HG03520 (cell line): ENCODE measurements around the gene GRAP2.
"Not testable (repeated sequence)": the region's sequence is repeated elsewhere in the genome, so short reads cannot be mapped to it uniquely, and the experiment has no call there.

Source experiments
- ATAC-seq: cut with Tn5 transposase; IDR thresholded peaks from one replicate; pipeline ENCODE4 v1.9.1; 2021; ENCODE audit warnings: mild to moderate bottlenecking, moderate library complexity; ENCODE audit not compliant: unreplicated experiment

Gene GRAP2

GRCh38 chr22:39896313-39896996 is 4.4 kb upstream of the GRAP2 start:
- no peak for ATAC-seq

DNA sequence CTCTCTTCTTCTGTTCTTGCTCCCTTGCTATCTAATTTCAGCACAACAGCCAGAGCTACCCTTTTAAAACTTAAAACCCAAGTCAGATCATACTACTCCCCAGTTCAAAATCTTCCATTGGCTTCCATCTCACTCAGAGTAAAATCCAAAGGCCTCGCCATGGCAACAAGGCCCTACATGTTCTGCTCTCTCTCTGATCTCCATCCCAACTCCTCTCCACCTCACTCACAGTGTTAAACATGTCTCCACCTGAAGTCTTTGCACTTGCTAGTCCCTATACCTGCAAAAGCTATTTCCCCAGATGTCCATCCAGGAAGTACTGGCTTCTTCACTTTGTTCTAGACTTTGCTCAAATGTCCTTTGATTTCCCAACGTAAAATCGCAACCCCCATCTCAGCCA is 3.0 kb upstream of the GRAP2 start:
- no peak for ATAC-seq

GRCh38 chr22:39898997-39899396 is 1.9 kb upstream of the GRAP2 start:
- ATAC-seq = peak; percentile 46

GRCh38 chr22:39901565-39902146 is 772 bp downstream of the GRAP2 start:
- no peak for ATAC-seq

DNA sequence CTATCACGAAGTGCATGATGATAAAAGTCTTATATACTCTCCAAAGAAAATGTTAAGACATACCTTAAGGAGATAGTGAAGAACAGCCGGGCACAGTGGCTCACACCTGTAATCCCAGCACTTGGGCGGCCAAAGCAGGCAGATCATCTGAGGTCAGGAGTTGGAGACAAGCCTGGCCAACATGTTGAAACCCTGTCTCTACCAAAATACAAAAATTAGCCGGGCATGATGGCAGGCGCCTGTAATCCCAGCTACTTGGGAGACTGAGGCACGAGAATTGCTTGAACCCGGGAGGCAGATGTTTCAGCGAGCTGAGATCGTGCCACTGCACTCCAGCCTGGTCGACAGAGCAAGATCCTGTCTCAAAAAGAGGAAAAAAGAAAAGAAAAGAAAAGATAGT is 3.1 kb downstream of the GRAP2 start:
- not testable (repeated sequence) for ATAC-seq

GRCh38 chr22:39904862-39905261 is 4.0 kb downstream of the GRAP2 start:
- ATAC-seq = no peak

DNA sequence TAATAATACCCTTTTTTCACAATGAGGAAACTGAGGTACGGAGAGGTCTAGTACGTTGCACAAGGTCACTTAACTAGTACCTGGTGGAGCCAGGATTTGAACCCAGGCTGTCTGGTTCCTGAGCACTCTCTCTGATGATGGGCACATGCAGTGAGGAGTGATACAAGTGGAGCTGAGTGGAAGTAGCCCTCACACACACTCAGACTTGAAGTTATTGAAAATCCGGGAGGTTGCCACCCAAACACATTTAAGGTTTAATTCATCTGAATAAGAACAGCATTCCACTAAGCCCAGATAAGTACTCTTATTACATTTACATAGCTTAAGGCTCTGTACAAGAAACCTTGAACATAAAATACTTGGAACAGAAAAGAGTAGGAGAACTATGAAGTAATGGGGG is 4.8 kb downstream of the GRAP2 start:
- ATAC-seq = no peak

DNA sequence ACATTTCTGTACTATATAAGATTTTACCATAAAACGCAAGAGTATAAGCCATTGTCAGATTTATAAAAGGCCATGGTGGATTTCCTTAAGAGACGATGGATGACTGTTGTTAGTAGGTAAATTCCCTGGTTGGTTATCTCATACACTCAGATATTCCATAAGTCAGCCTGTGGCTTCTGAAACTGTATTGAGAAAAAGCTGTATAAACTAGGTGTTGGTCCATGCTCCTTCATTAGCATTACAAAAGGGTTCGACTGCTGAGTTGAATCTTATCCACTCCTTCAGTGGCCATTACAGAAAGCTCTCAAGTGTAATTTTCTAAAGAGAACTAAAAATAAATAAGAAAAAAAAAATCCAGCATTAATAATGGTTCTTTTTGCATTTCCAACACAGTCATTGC is 5.3 kb downstream of the GRAP2 start:
- no peak for ATAC-seq

GRCh38 chr22:39907047-39907446 is 6.2 kb downstream of the GRAP2 start:
- no peak for ATAC-seq

GRCh38 chr22:39907605-39908097 is 6.8 kb downstream of the GRAP2 start:
- no peak for ATAC-seq

DNA sequence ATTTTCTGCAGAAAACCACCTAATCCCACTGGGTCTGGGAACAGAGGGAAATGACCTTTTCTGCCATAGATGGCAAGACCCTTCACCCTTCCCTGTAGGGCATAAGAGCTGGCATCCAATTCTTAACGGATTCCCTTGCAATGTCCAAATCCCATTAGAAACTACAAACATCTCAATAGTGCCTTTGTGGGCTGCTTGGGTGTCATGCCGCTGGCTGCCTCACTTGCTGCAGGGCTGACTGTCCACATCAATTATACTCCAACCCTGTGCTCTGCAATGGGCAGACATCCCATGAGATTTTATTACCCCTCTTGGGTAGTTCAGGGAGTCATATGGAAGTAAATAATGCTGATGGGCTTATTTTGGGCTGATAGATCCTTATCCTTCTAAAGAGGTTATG is 7.3 kb downstream of the GRAP2 start:
- ATAC-seq = no peak

DNA sequence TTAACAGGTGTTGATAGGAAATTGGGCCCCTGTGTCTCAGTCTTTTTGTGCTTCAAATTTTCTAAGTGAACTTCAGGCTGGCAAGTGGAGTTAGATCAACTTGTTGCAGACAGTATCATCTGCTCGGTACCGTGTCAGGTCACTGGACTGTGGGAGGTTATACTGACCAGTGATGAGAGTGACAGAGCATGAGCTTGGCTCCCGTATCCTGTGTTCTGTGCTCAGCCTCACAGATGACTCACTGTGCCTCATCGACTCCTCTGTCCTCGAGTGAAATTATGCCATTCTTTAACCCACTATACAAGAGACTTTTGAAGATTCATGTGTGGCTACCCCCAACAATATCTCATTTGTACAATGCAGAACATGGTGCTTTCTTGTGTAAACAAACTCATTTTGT is 7.9 kb downstream of the GRAP2 start:
- no peak for ATAC-seq

GRCh38 chr22:39910876-39911613 is 10.2 kb downstream of the GRAP2 start:
- no peak for ATAC-seq

DNA sequence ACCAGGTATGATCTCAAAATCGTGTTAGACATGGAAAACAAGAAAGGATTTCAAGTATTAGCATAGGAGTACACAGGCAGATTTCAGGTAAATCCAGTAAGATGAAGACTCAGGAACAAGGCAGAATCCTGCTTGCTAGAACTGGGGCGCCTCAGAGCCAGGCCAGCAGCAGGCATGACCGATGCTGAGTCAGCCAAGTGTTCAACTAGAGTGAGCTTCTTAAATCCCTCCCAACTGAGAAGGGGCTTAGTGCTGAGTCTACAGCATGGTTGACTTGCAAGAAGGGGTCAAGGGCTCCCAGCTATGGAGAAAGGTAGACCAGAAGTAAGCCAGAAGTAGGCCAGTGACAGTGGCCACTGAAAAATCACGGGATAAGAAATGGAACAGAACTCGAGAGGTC is 12.4 kb downstream of the GRAP2 start:
- ATAC-seq = no peak

GRCh38 chr22:39913886-39914285 is 13.0 kb downstream of the GRAP2 start:
- ATAC-seq = no peak

DNA sequence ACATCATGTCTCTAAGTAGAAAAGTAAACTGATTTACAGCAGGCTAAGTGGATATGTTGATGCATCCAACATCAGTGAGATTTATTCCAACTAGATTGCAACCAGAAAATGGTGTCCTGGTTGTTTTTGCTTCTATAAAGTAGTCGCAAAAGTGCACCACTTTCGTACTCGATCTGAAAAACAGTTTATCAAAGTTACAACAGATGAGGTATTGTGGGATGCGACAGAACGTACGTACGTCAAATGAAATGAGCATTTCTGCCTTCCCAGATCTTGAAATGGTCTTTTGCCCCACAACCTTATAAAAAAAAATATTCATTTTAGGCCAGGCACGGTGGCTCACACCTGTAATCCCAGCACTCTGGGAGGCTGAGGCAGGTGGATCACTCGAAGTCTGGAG is 13.7 kb downstream of the GRAP2 start:
- no peak for ATAC-seq

DNA sequence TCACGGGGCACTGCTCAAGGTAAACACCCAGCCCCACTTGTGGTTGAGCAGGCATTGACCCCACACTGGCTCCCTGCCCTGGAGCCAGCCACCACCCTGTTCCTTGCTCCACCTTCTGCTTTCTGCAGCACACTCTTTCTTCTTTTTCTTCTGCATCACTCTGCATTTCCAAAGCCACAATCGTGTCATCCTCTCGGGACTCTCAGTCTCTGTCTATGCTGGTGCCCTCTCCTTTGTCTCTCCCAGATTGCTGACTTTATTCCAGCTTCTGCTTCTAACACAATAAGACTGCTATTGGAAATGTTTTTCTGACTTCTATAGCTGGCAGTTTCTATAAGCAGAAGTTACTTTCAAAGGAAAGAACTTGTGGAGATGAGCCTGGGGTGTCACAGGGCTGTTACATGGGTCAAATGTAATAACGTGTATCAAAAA is 14.4 kb downstream of the GRAP2 start:
- ATAC-seq = no peak

- no peak for ATAC-seq
These were observed 15.6 kb downstream of the GRAP2 start for GRCh38 chr22:39916496-39916895.

- ATAC-seq = no peak
These were observed 16.3 kb downstream of the GRAP2 start for GRCh38 chr22:39917197-39917643.

DNA sequence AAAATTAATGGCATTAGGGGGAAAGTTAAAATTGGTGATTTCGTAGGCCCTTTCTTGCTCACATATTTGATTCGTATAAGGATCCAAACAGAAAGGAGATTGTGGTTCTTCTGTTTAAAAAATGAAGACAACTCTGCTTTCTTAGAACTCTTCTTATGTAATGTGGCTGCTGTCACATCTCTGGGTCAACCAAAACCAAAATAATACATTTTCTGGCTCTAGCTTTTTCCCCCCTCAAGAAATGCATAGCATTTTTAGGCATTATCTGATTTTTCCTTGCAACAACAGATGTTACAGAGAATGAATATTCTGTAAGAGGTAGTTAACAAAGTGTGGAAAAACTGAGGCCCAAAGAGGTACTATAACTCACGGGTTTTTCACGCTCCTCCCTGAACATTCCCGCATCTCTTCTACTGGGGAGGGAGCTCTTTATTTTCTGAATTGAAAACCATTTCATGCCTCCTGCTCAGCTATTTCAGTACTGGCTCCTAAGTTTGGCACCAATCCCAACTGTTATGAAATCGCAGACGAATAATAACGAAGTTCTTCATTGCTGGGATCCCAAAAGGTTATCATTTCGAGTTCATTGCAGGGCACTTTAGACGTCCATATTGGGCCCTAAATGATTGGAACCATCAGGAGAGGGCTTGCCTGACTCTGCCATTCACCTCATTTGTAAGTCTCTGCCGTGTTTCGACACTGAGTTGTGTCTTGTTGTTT is 17.1 kb downstream of the GRAP2 start:
- ATAC-seq = no peak

- no peak for ATAC-seq
These were observed 19.4 kb downstream of the GRAP2 start for GRCh38 chr22:39920134-39920743.
